ENCODE data around the gene PSMB2.

Gene PSMB2

GRCh38 chr1:35650416-35650815, 9.1 kb upstream of the PSMB2 start:
- Histone ChIP-seq H3K9ac (ENCODE audit: low read depth in 1 of 2, low read length in 2 of 2) (no peak overlapping the region), H3K4me3 (ENCODE audit: low read length in 2 of 2) (no peak overlapping the region), H3K4me1 (ENCODE audit: control insufficient read depth in 2 of 2, insufficient read depth in 2 of 2, low read length in 2 of 2) (no peaks in the 10 kb centered on the region), H3K36me3 (ENCODE audit: control insufficient read depth in 2 of 2, insufficient read depth in 2 of 2, low read length in 2 of 2) (no peaks in the 10 kb centered on the region), H3K9me3 (ENCODE audit: control insufficient read depth in 2 of 2, low read length in 2 of 2) (no peaks in the 10 kb centered on the region), H3K27ac (ENCODE audit: low read depth in 2 of 2, low read length in 2 of 2) (no peak overlapping the region), H3K27me3 (ENCODE audit: control insufficient read depth in 2 of 2, insufficient read depth in 2 of 2, low read length in 2 of 2) (peaks cover 0 to 8% of the 10 kb centered on the region in 2 donors)

DNA sequence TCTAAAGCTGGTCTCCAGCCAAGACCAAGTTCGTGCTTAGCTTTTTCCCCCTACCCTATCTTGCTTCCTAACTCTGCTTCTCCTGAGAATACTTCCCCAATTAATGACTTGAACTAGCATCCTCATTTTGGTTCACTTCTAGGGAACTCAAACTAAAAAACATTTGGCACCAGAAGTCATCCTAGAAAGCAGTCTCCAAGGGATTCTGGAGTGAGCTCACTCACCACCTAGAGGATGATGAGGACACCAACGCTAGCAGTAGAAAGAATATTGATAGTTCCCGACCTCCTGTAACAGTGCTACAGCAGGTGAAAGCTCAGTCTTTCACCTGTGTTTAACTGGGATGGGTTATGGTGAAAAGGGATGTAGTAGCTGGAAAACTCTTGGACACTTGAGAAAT, 4.7 kb upstream of the PSMB2 start:
- H3K4me1 ChIP-seq (ENCODE audit: control insufficient read depth in 2 of 2, insufficient read depth in 2 of 2, low read length in 2 of 2): no peaks in the 10 kb centered on the region
- no peaks in the 10 kb centered on the region for H3K36me3 ChIP-seq (ENCODE audit: control insufficient read depth in 2 of 2, insufficient read depth in 2 of 2, low read length in 2 of 2)
- H3K9ac ChIP-seq (ENCODE audit: low read depth in 1 of 2, low read length in 2 of 2): no peak overlapping the region
- no peaks in the 10 kb centered on the region for H3K9me3 ChIP-seq (ENCODE audit: control insufficient read depth in 2 of 2, low read length in 2 of 2)
- no peak overlapping the region for H3K4me3 ChIP-seq (ENCODE audit: low read length in 2 of 2)
- peaks cover 0 to 7% of the 10 kb centered on the region in 2 donors for H3K27me3 ChIP-seq (ENCODE audit: control insufficient read depth in 2 of 2, insufficient read depth in 2 of 2, low read length in 2 of 2)
- no peak overlapping the region for H3K27ac ChIP-seq (ENCODE audit: low read depth in 2 of 2, low read length in 2 of 2)

GRCh38 chr1:35644204-35644603, 2.9 kb upstream of the PSMB2 start:
- Histone ChIP-seq H3K9me3 (ENCODE audit: control insufficient read depth in 2 of 2, low read length in 2 of 2) (no peaks in the 10 kb centered on the region), H3K4me1 (ENCODE audit: control insufficient read depth in 2 of 2, insufficient read depth in 2 of 2, low read length in 2 of 2) (peaks cover 7 to 9% of the 10 kb centered on the region in 2 donors), H3K27me3 (ENCODE audit: control insufficient read depth in 2 of 2, insufficient read depth in 2 of 2, low read length in 2 of 2) (peaks cover 0 to 7% of the 10 kb centered on the region in 2 donors), H3K36me3 (ENCODE audit: control insufficient read depth in 2 of 2, insufficient read depth in 2 of 2, low read length in 2 of 2) (no peaks in the 10 kb centered on the region), H3K4me3 (ENCODE audit: low read length in 2 of 2) (no peak overlapping the region), H3K9ac (ENCODE audit: low read depth in 1 of 2, low read length in 2 of 2) (no peak overlapping the region), H3K27ac (ENCODE audit: low read depth in 2 of 2, low read length in 2 of 2) (no peak overlapping the region)

DNA sequence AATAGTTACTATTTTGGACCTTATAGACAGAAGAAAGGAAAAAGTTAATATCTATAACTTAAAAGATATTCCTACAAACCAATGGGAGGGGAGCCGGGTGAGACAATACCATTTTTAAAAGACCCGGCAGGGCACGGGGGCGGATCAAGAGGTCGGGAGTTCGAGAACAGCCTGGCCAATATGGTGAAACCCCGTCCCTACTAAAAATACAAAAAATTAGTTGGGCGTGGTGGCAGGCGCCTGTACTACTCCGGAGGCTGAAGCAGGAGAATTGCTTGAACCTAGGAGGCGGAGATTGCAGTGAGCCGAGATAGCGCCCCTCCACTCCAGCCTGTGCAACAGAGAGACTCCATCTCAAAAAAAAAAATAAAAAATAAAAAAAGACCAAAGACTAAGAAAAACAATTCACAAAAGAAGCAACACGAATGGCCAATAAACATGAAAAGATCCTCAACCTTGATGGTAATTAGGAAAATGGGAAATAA, 1.2 kb upstream of the PSMB2 start:
- peaks cover 0 to 7% of the 10 kb centered on the region in 2 donors for H3K27me3 ChIP-seq (ENCODE audit: control insufficient read depth in 2 of 2, insufficient read depth in 2 of 2, low read length in 2 of 2)
- peaks cover 14 to 15% of the 10 kb centered on the region in 2 donors for H3K4me1 ChIP-seq (ENCODE audit: control insufficient read depth in 2 of 2, insufficient read depth in 2 of 2, low read length in 2 of 2)
- no peaks in the 10 kb centered on the region for H3K9me3 ChIP-seq (ENCODE audit: control insufficient read depth in 2 of 2, low read length in 2 of 2)
- peak overlapping the region in 1 of 2 donors; percentile 94 for H3K27ac ChIP-seq (ENCODE audit: low read depth in 2 of 2, low read length in 2 of 2)
- peak overlapping the region; percentile 96 to 98 for H3K4me3 ChIP-seq (ENCODE audit: low read length in 2 of 2)
- no peaks in the 10 kb centered on the region for H3K36me3 ChIP-seq (ENCODE audit: control insufficient read depth in 2 of 2, insufficient read depth in 2 of 2, low read length in 2 of 2)
- H3K9ac ChIP-seq (ENCODE audit: low read depth in 1 of 2, low read length in 2 of 2): peak overlapping the region; percentile 94 to 97

DNA sequence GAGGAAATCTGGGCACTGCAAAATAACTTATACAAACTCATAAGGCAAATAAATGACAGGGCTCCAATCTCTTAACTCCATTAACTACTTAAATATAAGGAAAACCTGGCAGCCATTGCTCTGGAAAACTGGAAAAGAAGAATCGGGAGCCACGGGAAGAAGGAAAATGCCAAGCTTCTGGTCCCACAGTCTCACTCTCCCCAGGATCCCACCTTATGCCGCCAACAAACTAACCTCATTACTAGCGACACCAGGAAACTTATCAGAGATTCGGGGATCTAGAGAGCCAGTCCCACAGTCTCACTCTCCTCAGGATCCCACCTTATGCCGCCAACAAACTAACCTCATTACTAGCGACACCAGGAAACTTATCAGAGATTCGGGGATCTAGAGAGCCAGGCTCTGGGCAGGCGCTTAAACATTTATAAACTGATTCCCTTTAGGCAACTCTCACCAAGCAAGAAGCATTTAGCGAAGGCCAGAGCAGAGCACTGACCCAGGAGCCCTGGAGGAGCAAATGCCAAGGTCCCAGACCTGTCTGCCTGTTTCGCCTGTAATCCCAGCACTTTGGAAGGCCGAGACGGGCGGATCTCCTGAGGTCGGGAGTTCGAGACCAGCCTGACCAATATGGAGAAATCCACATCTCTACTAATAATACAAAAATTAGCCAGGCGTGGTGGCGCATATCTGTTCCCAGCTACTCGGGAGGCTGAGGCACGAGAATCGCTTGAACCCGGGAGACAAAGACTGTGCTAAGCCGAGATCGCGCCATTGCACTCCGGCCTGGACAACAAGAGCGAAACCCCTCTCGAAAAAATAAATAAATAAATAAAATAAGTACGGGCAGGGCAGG, 720 bp downstream of the PSMB2 start:
- Histone ChIP-seq H3K36me3 (ENCODE audit: control insufficient read depth in 2 of 2, insufficient read depth in 2 of 2, low read length in 2 of 2) (no peaks in the 10 kb centered on the region), H3K9ac (ENCODE audit: low read depth in 1 of 2, low read length in 2 of 2) (peak overlapping the region; percentile 94 to 97), H3K27me3 (ENCODE audit: control insufficient read depth in 2 of 2, insufficient read depth in 2 of 2, low read length in 2 of 2) (peaks cover 0 to 2% of the 10 kb centered on the region in 2 donors), H3K4me3 (ENCODE audit: low read length in 2 of 2) (peak overlapping the region; percentile 96 to 98), H3K4me1 (ENCODE audit: control insufficient read depth in 2 of 2, insufficient read depth in 2 of 2, low read length in 2 of 2) (peaks cover 14 to 20% of the 10 kb centered on the region in 2 donors), H3K9me3 (ENCODE audit: control insufficient read depth in 2 of 2, low read length in 2 of 2) (no peaks in the 10 kb centered on the region), H3K27ac (ENCODE audit: low read depth in 2 of 2, low read length in 2 of 2) (peak overlapping the region; percentile 94)

GRCh38 chr1:35637401-35637809, 3.9 kb downstream of the PSMB2 start:
- Histone ChIP-seq H3K4me3 (ENCODE audit: low read length in 2 of 2) (peak overlapping the region; percentile 35 to 48), H3K9ac (ENCODE audit: low read depth in 1 of 2, low read length in 2 of 2) (peak overlapping the region; percentile 26 to 57), H3K4me1 (ENCODE audit: control insufficient read depth in 2 of 2, insufficient read depth in 2 of 2, low read length in 2 of 2) (peaks cover 14 to 20% of the 10 kb centered on the region in 2 donors), H3K9me3 (ENCODE audit: control insufficient read depth in 2 of 2, low read length in 2 of 2) (no peaks in the 10 kb centered on the region), H3K27ac (ENCODE audit: low read depth in 2 of 2, low read length in 2 of 2) (peak overlapping the region; percentile 16 to 51), H3K27me3 (ENCODE audit: control insufficient read depth in 2 of 2, insufficient read depth in 2 of 2, low read length in 2 of 2) (no peaks in the 10 kb centered on the region), H3K36me3 (ENCODE audit: control insufficient read depth in 2 of 2, insufficient read depth in 2 of 2, low read length in 2 of 2) (peaks cover 17 to 26% of the 10 kb centered on the region in 2 donors)

GRCh38 chr1:35633547-35633946, 7.8 kb downstream of the PSMB2 start:
- H3K4me1 ChIP-seq (ENCODE audit: control insufficient read depth in 2 of 2, insufficient read depth in 2 of 2, low read length in 2 of 2): peaks cover 5 to 14% of the 10 kb centered on the region in 2 donors
- peaks cover 37 to 54% of the 10 kb centered on the region in 2 donors for H3K36me3 ChIP-seq (ENCODE audit: control insufficient read depth in 2 of 2, insufficient read depth in 2 of 2, low read length in 2 of 2)
- no peaks in the 10 kb centered on the region for H3K9me3 ChIP-seq (ENCODE audit: control insufficient read depth in 2 of 2, low read length in 2 of 2)
- no peak overlapping the region for H3K4me3 ChIP-seq (ENCODE audit: low read length in 2 of 2)
- no peak overlapping the region for H3K27ac ChIP-seq (ENCODE audit: low read depth in 2 of 2, low read length in 2 of 2)
- no peaks in the 10 kb centered on the region for H3K27me3 ChIP-seq (ENCODE audit: control insufficient read depth in 2 of 2, insufficient read depth in 2 of 2, low read length in 2 of 2)
- no peak overlapping the region for H3K9ac ChIP-seq (ENCODE audit: low read depth in 1 of 2, low read length in 2 of 2)

- Histone ChIP-seq H3K4me1 (ENCODE audit: control insufficient read depth in 2 of 2, insufficient read depth in 2 of 2, low read length in 2 of 2) (no peaks in the 10 kb centered on the region), H3K36me3 (ENCODE audit: control insufficient read depth in 2 of 2, insufficient read depth in 2 of 2, low read length in 2 of 2) (peaks cover 40 to 62% of the 10 kb centered on the region in 2 donors), H3K27ac (ENCODE audit: low read depth in 2 of 2, low read length in 2 of 2) (no peak overlapping the region), H3K9me3 (ENCODE audit: control insufficient read depth in 2 of 2, low read length in 2 of 2) (no peaks in the 10 kb centered on the region), H3K4me3 (ENCODE audit: low read length in 2 of 2) (no peak overlapping the region), H3K27me3 (ENCODE audit: control insufficient read depth in 2 of 2, insufficient read depth in 2 of 2, low read length in 2 of 2) (no peaks in the 10 kb centered on the region), H3K9ac (ENCODE audit: low read depth in 1 of 2, low read length in 2 of 2) (no peak overlapping the region)
Observed at GRCh38 chr1:35631396-35631795, 9.9 kb downstream of the PSMB2 start.

DNA sequence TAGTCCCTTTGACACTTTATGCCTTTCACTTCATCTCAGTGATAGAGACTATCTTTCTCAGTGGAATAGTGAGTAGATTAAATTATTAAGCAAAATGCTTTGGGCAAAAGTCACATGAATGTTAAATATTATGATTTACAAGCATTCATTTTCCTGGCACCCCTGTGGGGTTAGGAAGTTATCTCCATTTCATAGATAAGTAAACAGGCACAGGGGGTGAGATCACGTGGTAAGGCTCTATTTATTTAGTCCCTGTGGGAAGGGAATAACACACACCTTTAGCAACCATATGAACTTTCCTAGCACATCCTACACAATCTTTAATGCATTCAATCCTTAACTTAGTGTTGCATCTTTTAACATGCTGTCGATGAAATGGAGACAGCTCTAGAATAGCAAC, 12.3 kb downstream of the PSMB2 start:
- Histone ChIP-seq H3K27ac (ENCODE audit: low read depth in 2 of 2, low read length in 2 of 2) (no peak overlapping the region), H3K9me3 (ENCODE audit: control insufficient read depth in 2 of 2, low read length in 2 of 2) (no peaks in the 10 kb centered on the region), H3K27me3 (ENCODE audit: control insufficient read depth in 2 of 2, insufficient read depth in 2 of 2, low read length in 2 of 2) (no peaks in the 10 kb centered on the region), H3K36me3 (ENCODE audit: control insufficient read depth in 2 of 2, insufficient read depth in 2 of 2, low read length in 2 of 2) (peaks cover 36 to 55% of the 10 kb centered on the region in 2 donors), H3K9ac (ENCODE audit: low read depth in 1 of 2, low read length in 2 of 2) (no peak overlapping the region), H3K4me3 (ENCODE audit: low read length in 2 of 2) (no peak overlapping the region), H3K4me1 (ENCODE audit: control insufficient read depth in 2 of 2, insufficient read depth in 2 of 2, low read length in 2 of 2) (no peaks in the 10 kb centered on the region)

- no peaks in the 10 kb centered on the region for H3K27me3 ChIP-seq (ENCODE audit: control insufficient read depth in 2 of 2, insufficient read depth in 2 of 2, low read length in 2 of 2)
- no peak overlapping the region for H3K9ac ChIP-seq (ENCODE audit: low read depth in 1 of 2, low read length in 2 of 2)
- no peaks in the 10 kb centered on the region for H3K4me1 ChIP-seq (ENCODE audit: control insufficient read depth in 2 of 2, insufficient read depth in 2 of 2, low read length in 2 of 2)
- peaks cover 12 to 26% of the 10 kb centered on the region in 2 donors for H3K36me3 ChIP-seq (ENCODE audit: control insufficient read depth in 2 of 2, insufficient read depth in 2 of 2, low read length in 2 of 2)
- H3K4me3 ChIP-seq (ENCODE audit: low read length in 2 of 2): no peak overlapping the region
- H3K27ac ChIP-seq (ENCODE audit: low read depth in 2 of 2, low read length in 2 of 2): no peak overlapping the region
- H3K9me3 ChIP-seq (ENCODE audit: control insufficient read depth in 2 of 2, low read length in 2 of 2): no peaks in the 10 kb centered on the region
Observed at GRCh38 chr1:35623832-35624231, 17.5 kb downstream of the PSMB2 start.
